Parathyroid adenoma (tissue), 2 donors: ENCODE measurements around the gene DIRAS3.
"Not testable (repeated sequence)": the region's sequence is repeated elsewhere in the genome, so short reads cannot be mapped to it uniquely, and the experiment has no call there.

Source experiments
- H2AFZ ChIP-seq: fragments of 300-600 bp; sonication (generic); one replicate; pipeline ENCODE4 v1.7.0; 2017; ENCODE audit warnings: antibody characterized with exemption, mild to moderate bottlenecking
- H3K27ac ChIP-seq: fragments of 300-600 bp; sonication (generic); one replicate; pipeline ENCODE4 v1.7.0; 2017
- H3K27me3 ChIP-seq: fragments of 300-600 bp; sonication (generic); one replicate; pipeline ENCODE4 v1.7.0; 2017; ENCODE audit warnings: low read length; ENCODE audit not compliant: control insufficient read depth, insufficient read depth
- H3K36me3 ChIP-seq: fragments of 300-600 bp; sonication (generic); one replicate; pipeline ENCODE4 v1.7.0; 2017; ENCODE audit warnings: low read length; ENCODE audit not compliant: control insufficient read depth, insufficient read depth
- H3K4me1 ChIP-seq: fragments of 300-600 bp; sonication (generic); one replicate; pipeline ENCODE4 v1.7.0; 2017; ENCODE audit warnings: control low read depth
- H3K4me2 ChIP-seq: fragments of 300-600 bp; sonication (generic); one replicate; pipeline ENCODE4 v1.7.0; 2017; ENCODE audit warnings: low read length
- H3K4me3 ChIP-seq: fragments of 300-600 bp; sonication (generic); one replicate; pipeline ENCODE4 v1.7.0; 2017; ENCODE audit warnings: low read depth, low read length
- H3K79me2 ChIP-seq: fragments of 300-600 bp; sonication (generic); one replicate; pipeline ENCODE4 v1.7.0; 2017; ENCODE audit warnings: control low read depth
- H3K9ac ChIP-seq: fragments of 300-600 bp; sonication (generic); one replicate; pipeline ENCODE4 v1.7.0; 2017; ENCODE audit warnings: mild to moderate bottlenecking
- H3K9me3 ChIP-seq: fragments of 300-600 bp; sonication (generic); one replicate; pipeline ENCODE4 v1.7.0; 2017; ENCODE audit warnings: low read length; ENCODE audit not compliant: control insufficient read depth
- CTCF ChIP-seq: fragments of 300-600 bp; sonication (generic); IDR thresholded peaks from one replicate; pipeline ENCODE4 v1.7.0; 2017; ENCODE audit warnings: antibody characterized with exemption, mild to moderate bottlenecking
- donor health status: primary hyperparathyroidism.

Gene DIRAS3

GRCh38 chr1:68013351-68013750 lies 37.1 kb downstream of the DIRAS3 start:
- H2AFZ ChIP-seq = no peak overlapping the region
- no peaks in the 10 kb centered on the region for H3K36me3 ChIP-seq
- H3K27me3 ChIP-seq = no peaks in the 10 kb centered on the region
- no peak overlapping the region for H3K27ac ChIP-seq
- no peaks in the 10 kb centered on the region for H3K9me3 ChIP-seq
- no peak overlapping the region for H3K4me2 ChIP-seq
- H3K4me3 ChIP-seq = no peak overlapping the region
- peaks cover 10% of the 10 kb centered on the region for H3K4me1 ChIP-seq
- no peaks in the 10 kb centered on the region for H3K79me2 ChIP-seq
- H3K9ac ChIP-seq = no peak overlapping the region
- no peak for TF ChIP-seq CTCF

GRCh38 chr1:68011657-68012375 lies 38.6 kb downstream of the DIRAS3 start:
- Histone ChIP-seq H3K79me2 (no peaks in the 10 kb centered on the region), H2AFZ (peak overlapping the region; percentile 42), H3K9me3 (no peaks in the 10 kb centered on the region), H3K9ac (no peak overlapping the region), H3K27me3 (no peaks in the 10 kb centered on the region), H3K4me2 (no peak overlapping the region), H3K4me1 (peaks cover 10% of the 10 kb centered on the region), H3K36me3 (no peaks in the 10 kb centered on the region), H3K4me3 (no peak overlapping the region), H3K27ac (no peak overlapping the region)
- TF ChIP-seq CTCF = no peak

- no peaks in the 10 kb centered on the region for H3K79me2 ChIP-seq
- H3K27me3 ChIP-seq = no peaks in the 10 kb centered on the region
- no peak for TF ChIP-seq CTCF
- H3K4me2 ChIP-seq = no peak overlapping the region
- H3K9ac ChIP-seq = no peak overlapping the region
- H3K9me3 ChIP-seq = no peaks in the 10 kb centered on the region
- H3K27ac ChIP-seq = no peak overlapping the region
- H2AFZ ChIP-seq = no peak overlapping the region
- H3K4me1 ChIP-seq = peaks cover 10% of the 10 kb centered on the region
- H3K4me3 ChIP-seq = no peak overlapping the region
- no peaks in the 10 kb centered on the region for H3K36me3 ChIP-seq
These were observed 39.9 kb downstream of the DIRAS3 start for GRCh38 chr1:68010543-68010942.

- Histone ChIP-seq H3K9ac (no peak overlapping the region), H3K9me3 (no peaks in the 10 kb centered on the region), H3K4me2 (no peak overlapping the region), H3K27me3 (no peaks in the 10 kb centered on the region), H3K36me3 (no peaks in the 10 kb centered on the region), H3K79me2 (no peaks in the 10 kb centered on the region), H3K27ac (no peak overlapping the region), H3K4me1 (peaks cover 10% of the 10 kb centered on the region), H2AFZ (no peak overlapping the region), H3K4me3 (no peak overlapping the region)
- peak; percentile 14 for TF ChIP-seq CTCF
These were observed 40.3 kb downstream of the DIRAS3 start for GRCh38 chr1:68010090-68010489.

- H3K4me1 ChIP-seq, H3K27ac ChIP-seq, H3K9ac ChIP-seq, H3K4me3 ChIP-seq, H3K9me3 ChIP-seq, H3K36me3 ChIP-seq, H3K27me3 ChIP-seq, H3K4me2 ChIP-seq, H3K79me2 ChIP-seq, H2AFZ ChIP-seq: not testable (repeated sequence)
These were observed 46.8 kb downstream of the DIRAS3 start for GRCh38 chr1:68003626-68004025.
